ENCODE measurements around the gene RTP1.
"Not testable (repeated sequence)": the region's sequence is repeated elsewhere in the genome, so short reads cannot be mapped to it uniquely, and the experiment has no call there.

Gene RTP1

GRCh38 chr3:187198490-187198889, 1.2 kb downstream of the RTP1 start:
- no peak for DNase-seq (ENCODE audit: low read depth in 2 of 2)

DNA sequence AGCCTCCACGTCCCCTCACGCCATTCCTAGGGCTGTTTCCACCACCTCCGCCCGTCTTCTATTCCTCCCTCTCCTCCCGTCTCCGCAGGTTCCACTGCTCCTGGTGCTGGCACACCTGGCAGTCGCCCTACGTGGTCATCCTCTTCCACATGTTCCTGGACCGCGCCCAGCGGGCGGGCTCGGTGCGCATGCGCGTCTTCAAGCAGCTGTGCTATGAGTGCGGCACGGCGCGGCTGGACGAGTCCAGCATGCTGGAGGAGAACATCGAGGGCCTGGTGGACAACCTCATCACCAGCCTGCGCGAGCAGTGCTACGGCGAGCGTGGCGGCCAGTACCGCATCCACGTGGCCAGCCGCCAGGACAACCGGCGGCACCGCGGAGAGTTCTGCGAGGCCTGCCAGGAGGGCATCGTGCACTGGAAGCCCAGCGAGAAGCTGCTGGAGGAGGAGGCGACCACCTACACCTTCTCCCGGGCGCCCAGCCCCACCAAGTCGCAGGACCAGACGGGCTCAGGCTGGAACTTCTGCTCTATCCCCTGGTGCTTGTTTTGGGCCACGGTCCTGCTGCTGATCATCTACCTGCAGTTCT, 2.3 kb downstream of the RTP1 start:
- DNase-seq (ENCODE audit: low read depth in 2 of 2), result not testable (repeated sequence)

DNA sequence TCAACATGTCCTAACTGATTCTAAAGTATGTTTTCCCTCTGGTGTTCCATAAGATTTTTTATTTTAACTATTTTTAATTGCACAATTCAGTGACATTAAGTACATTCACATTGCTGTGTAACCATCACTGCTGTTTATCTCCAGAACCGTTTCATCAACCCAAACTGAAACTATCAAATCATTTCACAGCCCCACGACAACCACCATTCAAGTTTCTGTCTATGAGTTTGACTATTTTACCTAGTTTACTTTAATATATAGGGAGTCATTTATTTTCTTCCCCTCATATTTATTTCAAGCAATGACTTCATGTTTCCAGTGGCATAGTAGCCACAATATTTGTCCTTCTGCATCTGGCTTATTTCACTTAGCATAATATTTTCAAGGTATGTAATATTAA, 8.4 kb downstream of the RTP1 start:
- no peak for DNase-seq (ENCODE audit: low read depth in 2 of 2)

DNA sequence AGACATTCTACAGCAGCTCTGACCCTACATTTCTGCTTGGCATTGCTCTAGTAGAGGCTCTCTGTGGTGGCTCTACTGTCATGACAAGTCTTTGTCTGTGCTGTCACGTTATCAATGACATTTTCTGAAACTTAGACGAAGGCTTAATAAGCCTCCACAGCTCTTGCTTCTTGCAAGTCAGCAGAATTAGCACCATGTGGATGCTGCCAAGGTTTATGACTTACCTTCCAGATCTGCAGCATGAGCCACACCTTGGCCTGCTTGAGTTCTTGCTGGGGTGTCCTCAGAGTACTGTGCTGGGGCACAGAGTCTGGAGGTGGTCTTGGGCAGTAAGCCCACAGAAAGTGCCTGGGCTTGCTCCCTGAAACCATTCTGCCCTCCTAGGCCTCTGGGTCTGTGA, 9.8 kb downstream of the RTP1 start:
- no peak for DNase-seq (ENCODE audit: low read depth in 2 of 2)

DNA sequence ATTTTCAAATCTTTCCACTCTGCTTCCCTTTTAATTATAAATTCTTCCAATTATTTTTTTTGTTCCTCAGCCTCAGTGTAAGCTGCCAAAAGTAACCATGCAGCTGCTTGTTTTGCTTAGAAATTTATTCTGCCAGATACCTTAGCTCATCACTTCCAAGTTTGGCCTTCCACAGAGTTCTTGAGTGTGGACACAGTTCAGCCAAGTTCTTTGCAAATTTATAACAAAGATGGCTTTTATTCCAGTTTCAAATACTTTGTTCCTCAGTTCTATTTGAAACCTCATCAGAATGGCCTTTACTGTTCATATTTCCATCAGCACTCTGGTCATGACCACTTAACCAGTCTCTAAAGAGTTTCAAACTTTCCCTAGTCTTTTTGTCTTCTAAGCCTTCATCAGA, 10.3 kb downstream of the RTP1 start:
- no peak for DNase-seq (ENCODE audit: low read depth in 2 of 2)

DNA sequence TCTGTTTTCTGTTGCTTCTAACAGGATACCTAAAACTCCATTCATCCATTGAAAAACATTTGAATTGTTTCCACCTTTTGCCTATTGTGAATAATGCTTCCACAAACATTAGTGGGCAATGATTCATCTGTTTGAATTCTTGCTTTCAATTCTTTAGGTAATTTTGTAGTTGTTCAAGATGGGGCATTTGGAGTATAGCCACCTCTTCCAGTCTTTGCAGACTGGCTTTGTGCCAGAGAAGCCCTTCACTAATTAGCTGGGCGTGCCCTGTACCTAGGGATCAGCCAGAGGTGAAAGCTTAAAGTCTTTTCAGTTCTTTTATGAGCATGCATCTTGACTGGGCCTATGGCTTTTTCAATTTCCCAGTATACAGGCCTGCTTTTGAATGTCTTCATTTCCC, 10.9 kb downstream of the RTP1 start:
- DNase-seq (ENCODE audit: low read depth in 2 of 2), result no peak

DNA sequence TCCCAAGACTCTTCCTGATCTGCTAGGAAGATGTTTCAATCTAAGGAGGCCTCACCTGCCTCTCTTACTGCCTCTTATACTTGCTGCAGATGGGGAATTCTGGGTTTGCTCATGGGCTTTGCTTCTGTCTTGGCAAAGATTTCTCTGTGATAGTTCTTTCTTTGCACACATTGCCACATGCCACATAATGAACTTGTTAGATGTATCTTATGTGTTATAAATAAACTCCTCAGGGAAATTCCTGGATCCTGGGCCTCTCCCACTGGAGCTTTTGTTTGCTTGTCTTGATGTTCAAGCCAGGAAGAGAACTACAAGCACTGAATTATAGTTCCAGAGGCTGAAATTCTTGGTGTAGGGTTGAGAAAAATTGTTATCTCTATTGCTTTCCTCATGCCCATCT, 12.2 kb downstream of the RTP1 start:
- no peak for DNase-seq (ENCODE audit: low read depth in 2 of 2)

- no peak for DNase-seq (ENCODE audit: low read depth in 2 of 2)
Measured at GRCh38 chr3:187210091-187210490, 12.8 kb downstream of the RTP1 start.

DNA sequence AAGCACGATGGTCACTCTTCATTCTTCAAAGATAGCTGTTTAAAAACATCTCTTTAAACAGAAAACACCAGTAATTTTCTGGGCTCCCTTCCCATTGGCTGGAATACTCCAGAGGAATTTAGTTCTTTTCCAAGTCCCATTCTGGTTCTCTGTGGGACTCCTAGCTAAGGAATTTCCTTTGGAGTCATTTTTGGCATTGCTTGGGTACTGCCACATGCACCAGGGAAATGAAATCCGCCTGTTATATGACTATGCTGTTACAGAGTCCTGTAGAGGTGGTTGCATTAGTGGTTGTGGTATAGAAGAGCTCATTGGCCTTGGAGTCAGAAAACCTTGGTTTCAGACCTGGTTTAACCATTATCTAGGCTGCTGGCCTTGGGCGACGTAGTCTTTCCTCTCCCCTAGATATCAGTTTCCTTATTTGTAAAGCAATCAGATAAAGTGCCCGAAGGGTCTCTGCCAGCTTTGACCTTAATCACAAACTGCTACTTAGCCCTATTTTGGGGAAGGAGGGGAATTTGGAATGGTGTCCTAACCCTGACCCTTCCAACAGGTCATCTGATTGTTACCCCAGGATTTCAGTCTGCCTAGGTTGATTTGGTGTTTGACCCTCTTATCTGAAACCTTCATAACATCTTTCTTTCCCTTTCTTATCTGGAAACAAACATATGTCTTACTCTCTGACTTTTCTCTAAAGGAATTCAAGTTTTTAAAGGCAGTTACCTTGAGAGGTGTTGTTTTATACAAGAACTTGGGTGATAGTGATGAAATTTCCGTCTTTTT, 13.4 kb downstream of the RTP1 start:
- no peak for DNase-seq (ENCODE audit: low read depth in 2 of 2)

- DNase-seq (ENCODE audit: low read depth in 2 of 2), result no peak
Measured at GRCh38 chr3:187211532-187212195, 14.4 kb downstream of the RTP1 start.

- no peak for DNase-seq (ENCODE audit: low read depth in 2 of 2)
Measured at GRCh38 chr3:187212196-187212545, 14.9 kb downstream of the RTP1 start.

GRCh38 chr3:187212705-187213104, 15.4 kb downstream of the RTP1 start:
- DNase-seq (ENCODE audit: low read depth in 2 of 2), result no peak

- DNase-seq (ENCODE audit: low read depth in 2 of 2), result no peak
Measured at GRCh38 chr3:187213616-187214015, 16.3 kb downstream of the RTP1 start.

- DNase-seq (ENCODE audit: low read depth in 2 of 2), result no peak
Measured at GRCh38 chr3:187215460-187215859, 18.2 kb downstream of the RTP1 start.

- no peak for DNase-seq (ENCODE audit: low read depth in 2 of 2)
Measured at GRCh38 chr3:187222801-187223200, 25.5 kb downstream of the RTP1 start.

DNA sequence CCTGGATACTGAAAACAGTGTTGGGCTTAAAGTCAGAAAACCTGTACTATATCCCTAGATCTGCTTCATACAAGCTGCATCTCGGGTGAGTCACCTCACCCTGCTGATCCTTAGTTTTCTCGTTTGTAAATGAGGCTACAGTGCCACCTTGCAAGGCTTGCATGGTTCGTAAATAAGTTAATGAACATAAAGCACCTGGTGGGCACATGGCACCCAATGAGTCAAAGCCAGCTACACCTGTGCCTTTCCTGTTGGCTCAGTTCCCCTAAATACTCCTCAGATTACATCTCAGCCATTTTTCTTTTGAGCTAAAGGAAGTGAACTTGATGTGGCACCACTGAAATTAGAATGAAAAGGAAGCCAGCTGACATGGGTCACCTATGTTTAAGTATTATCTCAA, 26.5 kb downstream of the RTP1 start:
- DNase-seq (ENCODE audit: low read depth in 2 of 2), result no peak

- no peak for DNase-seq (ENCODE audit: low read depth in 2 of 2)
Measured at GRCh38 chr3:187227658-187228258, 30.5 kb downstream of the RTP1 start.

GRCh38 chr3:187228740-187229139, 31.5 kb downstream of the RTP1 start:
- no peak for DNase-seq (ENCODE audit: low read depth in 2 of 2)

GRCh38 chr3:187230011-187230410, 32.7 kb downstream of the RTP1 start:
- DNase-seq (ENCODE audit: low read depth in 2 of 2), result no peak

- DNase-seq (ENCODE audit: low read depth in 2 of 2), result no peak
Measured at GRCh38 chr3:187236962-187237361, 39.7 kb downstream of the RTP1 start.

DNA sequence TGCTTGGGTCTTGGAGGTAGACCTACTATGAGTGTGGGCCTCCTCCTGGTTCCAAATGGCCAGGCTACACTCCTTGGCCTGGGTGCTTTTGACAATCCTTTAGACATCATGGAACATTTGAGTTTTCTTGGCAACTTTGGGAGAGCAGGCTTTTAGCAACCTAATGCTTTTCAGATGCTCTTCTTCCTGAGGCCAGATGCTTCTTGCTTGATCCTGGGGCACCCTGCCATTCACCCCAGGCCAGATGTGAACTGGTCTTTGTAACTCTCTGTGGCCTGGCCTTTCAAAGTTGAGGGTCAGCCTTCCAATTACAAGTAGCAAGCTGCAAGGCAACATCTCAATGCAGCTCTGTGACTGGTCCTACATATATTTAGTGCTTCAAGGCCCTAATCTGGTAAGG, 40.5 kb downstream of the RTP1 start:
- no peak for DNase-seq (ENCODE audit: low read depth in 2 of 2)

DNA sequence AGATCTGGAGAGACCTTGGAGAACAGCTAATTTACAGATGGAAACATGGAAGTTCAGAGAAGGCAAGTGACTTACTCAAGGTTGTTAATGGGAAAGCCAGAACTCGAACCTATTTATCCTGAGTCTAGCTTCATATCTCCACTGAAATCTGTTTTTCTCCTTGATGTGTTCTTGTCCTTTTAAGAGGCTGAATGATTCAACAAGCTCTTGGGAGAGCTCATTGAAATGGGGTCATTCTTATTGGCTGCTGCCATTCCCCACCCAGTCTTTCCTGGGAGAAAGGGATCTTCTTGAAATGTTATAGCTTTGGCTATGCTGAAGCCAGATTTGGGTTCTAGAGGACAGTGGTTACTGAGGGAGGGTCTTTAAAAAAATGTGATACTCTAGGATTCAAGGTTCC, 41.0 kb downstream of the RTP1 start:
- DNase-seq (ENCODE audit: low read depth in 2 of 2), result no peak

DNA sequence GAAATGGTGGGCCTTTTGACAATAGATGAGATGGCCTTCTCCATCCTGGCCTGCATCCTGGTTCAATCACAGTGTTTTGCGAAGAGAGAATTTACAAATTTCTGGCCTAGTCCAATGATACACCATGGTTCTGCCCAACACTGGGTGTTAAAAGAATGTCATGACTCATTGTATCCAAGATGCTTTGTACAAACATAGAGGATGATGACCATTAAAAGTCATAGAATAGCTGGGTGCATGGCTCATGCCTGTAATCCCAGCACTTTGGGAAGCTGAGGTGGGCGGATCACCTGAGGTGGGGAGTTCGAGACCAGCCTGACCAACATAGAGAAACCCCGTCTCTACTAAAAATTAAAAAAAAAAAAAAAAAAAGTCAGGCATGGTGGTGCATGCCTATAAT, 41.5 kb downstream of the RTP1 start:
- not testable (repeated sequence) for DNase-seq (ENCODE audit: low read depth in 2 of 2)
